SJSA1 (cell line): ENCODE results near the gene SERINC5. TPM values are rescaled to one million over a fixed set of nuclear protein-coding genes. Genes with fewer than 3 reads are reported as not detected.
"Not testable (repeated sequence)": the region's sequence is repeated elsewhere in the genome, so short reads cannot be mapped to it uniquely, and the experiment has no call there.

Experiments used
- DNase-seq, 2 experiments: peaks; one replicate each; pipeline ENCODE4 v3.0.0-alpha.2; 2015 to 2020; ENCODE audit warnings: low spot score in 2 of 2, low read depth in 1 of 2
- H3K27ac ChIP-seq: fragments of 250-450 bp; sonication (Bioruptor Pico); 2 replicates; pipeline ENCODE4 v1.5.1; 2020; ENCODE audit warnings: mild to moderate bottlenecking, moderate library complexity
- H3K27me3 ChIP-seq: fragments of 250-450 bp; sonication (Bioruptor Pico); replicated peaks from 2 replicates; pipeline ENCODE4 v1.5.1; 2020; ENCODE audit warnings: mild to moderate bottlenecking, moderate library complexity
- H3K36me3 ChIP-seq: fragments of 250-450 bp; sonication (Bioruptor Pico); 2 replicates; pipeline ENCODE4 v1.5.1; 2020; ENCODE audit warnings: mild to moderate bottlenecking
- H3K4me1 ChIP-seq: fragments of 250-450 bp; sonication (Bioruptor Pico); replicated peaks from 2 replicates; pipeline ENCODE4 v1.6.1; 2021; ENCODE audit warnings: mild to moderate bottlenecking
- H3K4me3 ChIP-seq: fragments of 250-450 bp; sonication (Bioruptor Pico); 2 replicates; pipeline ENCODE4 v1.5.1; 2020; ENCODE audit warnings: mild to moderate bottlenecking
- H3K9me3 ChIP-seq: fragments of 250-450 bp; sonication (Bioruptor Pico); replicated peaks from 2 replicates; pipeline ENCODE4 v1.5.1; 2020; ENCODE audit warnings: mild to moderate bottlenecking
- total RNA-seq: library from RNA; depleted of rRNA; stranded (reverse); fragments of >200 nt; shearing (Covaris generic); gene quantifications from 2 replicates; pipeline ENCODE4 v1.2.3, GENCODE V29; 2014

The SERINC5 gene
- total RNA-seq, 1 experiment from 2014 or later = 7.0 TPM

DNA sequence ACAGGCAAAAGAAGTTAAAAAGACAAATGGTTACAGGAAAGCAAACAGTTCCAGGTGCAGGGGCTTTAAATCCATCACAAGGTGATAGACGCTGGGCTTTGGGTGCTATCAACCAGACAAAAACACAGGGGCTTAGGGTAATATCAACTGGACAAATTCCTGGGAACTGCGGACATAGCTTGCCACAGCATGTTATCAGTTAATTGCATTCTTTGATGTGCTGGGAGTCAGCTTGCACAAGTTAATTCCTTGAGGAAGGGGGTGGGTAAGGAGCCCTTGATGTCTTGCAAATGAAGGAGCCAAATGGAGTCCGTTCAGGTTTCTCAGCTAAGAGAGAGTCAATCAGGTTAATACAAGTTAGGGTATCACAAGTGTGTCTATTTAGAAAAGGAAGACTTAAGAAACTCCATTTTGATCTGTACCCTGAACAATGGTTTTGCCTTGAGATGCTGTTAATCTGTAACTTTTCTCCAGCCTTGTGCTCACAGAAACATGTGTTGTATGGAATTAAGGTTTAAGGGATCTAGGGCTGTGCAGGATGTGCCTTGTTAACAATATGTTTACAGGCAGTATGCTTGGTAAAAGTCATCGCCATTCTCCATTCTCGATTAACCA is 144.4 kb downstream of the SERINC5 start:
- H3K9me3 ChIP-seq, DNase-seq, H3K27me3 ChIP-seq, H3K4me3 ChIP-seq, H3K36me3 ChIP-seq, H3K4me1 ChIP-seq, H3K27ac ChIP-seq: not testable (repeated sequence)

DNA sequence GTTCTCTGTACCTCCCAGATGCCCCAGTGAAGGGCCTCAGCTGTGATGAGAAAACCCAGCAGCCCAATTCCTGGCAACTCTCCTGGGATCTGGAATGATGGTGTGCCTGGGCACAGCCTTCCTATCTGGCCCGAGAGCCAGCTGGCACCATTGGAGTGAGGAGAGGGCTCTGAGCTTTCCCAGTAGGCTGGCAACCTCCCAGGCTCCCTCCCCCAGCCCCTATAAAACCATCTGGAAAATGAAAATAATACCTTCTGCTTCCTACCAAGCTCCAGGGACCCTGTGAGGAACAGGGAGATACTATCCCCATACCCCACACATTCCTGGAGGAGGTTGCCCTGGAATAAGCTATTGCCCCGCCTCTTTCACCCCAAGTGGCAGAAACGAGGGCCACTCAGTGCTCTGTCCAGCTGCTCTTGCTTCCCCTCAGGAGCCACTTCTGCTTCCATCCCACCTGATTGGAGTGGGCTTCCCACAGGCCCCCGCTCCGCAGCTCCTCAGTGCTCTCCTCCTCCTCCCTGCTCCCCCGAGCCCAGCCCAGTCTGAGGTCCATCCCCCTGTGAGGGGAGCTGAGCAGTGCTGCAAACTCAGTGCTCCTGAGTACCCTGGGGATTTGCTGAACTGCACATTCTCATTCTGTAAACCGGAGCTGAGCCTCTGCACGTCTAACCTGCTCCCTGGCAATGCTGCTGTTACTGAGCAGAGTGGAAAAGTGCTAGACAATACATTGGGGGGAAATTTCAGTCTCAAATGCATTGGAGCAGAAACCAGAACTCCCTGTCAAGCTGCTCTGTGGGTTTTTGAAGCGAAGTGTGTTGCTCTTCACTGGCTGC is 146.0 kb downstream of the SERINC5 start:
- no peaks in the 10 kb centered on the region for H3K4me1 ChIP-seq
- no peak overlapping the region for H3K27ac ChIP-seq
- H3K9me3 ChIP-seq = no peaks in the 10 kb centered on the region
- no peak overlapping the region for H3K4me3 ChIP-seq
- H3K36me3 ChIP-seq = no peaks in the 10 kb centered on the region
- no peaks in the 10 kb centered on the region for H3K27me3 ChIP-seq
- no peak for DNase-seq

DNA sequence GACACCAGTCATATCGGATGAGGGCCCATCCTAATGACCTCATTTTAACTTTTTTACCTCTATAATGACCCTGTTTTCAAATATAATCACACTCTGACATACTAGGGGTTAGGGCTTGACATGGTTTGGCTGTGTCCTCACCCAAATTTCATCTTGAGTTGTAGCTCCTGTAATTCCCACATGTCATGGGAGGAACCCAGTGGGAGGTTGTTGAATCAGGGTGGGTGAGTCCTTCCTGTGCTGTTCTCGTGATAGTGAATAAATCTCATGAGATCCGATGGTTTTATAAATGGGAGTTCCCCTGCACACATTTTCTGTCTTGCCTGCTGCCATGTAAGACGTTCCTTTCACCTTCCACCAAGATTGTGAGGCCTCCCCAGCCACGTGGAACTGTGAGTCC is 148.9 kb downstream of the SERINC5 start:
- Histone ChIP-seq H3K36me3 (no peaks in the 10 kb centered on the region), H3K27me3 (no peaks in the 10 kb centered on the region), H3K4me3 (no peak overlapping the region), H3K9me3 (no peaks in the 10 kb centered on the region), H3K4me1 (no peaks in the 10 kb centered on the region), H3K27ac (no peak overlapping the region)
- DNase-seq = no peak

DNA sequence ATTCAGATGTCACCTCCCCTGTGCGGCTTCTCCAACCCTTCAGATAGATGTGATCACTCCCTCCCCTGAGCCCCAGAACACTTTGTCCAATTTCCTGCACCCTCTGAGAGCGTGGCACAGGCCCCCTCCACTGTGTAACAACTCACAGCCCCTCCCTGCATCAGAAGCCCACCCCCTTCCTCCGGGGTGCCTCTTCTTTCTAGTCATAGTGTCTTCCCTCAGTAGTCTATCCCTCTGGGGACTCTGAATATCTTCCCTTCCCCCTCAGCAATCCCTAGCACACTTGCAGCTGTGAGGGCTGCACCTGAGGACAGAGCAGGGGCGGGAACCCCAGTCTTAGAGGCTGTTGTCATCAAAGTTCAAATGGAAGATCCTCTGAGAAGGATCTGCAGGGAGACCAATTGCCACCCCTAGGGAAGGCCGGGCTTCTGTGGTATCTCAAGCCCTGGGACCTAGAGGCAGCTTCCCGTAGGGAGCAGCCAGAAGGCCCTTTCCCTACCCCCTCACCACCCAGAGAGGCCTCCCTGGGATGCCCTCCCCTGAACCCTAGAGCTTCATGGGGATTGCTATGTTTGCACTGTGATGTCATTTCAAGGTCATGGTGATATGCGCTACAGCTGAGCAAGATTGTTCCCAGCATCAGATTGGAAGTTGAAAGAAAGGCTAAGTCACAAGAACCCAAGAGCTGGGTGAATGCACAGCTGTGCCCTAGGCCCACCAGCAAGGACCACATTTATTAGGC is 150.0 kb downstream of the SERINC5 start:
- no peaks in the 10 kb centered on the region for H3K36me3 ChIP-seq
- no peak overlapping the region for H3K4me3 ChIP-seq
- H3K27ac ChIP-seq = no peak overlapping the region
- no peaks in the 10 kb centered on the region for H3K27me3 ChIP-seq
- no peak for DNase-seq
- H3K4me1 ChIP-seq = no peaks in the 10 kb centered on the region
- H3K9me3 ChIP-seq = no peaks in the 10 kb centered on the region

DNA sequence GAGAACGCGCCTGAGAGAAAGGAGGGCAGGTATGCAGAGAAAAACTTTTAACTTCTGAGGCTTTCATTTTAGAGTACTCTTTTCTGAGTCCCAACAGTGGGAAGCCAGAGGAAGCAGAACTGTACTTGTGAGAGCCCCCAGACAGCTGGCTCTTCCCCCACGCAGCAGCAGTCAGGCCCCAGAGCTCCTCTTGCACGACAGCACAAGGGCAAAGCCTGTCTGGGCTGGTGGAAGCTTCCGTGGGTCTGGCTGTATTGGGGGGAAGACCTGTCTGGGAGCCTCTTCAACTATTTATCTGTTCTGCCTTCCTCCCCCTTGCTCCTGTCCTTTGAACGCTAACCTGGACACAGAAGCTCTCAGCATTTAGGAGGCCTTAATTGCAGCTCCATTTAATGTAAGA is 152.5 kb downstream of the SERINC5 start:
- DNase-seq = no peak
- no peaks in the 10 kb centered on the region for H3K27me3 ChIP-seq
- no peaks in the 10 kb centered on the region for H3K4me1 ChIP-seq
- H3K27ac ChIP-seq = no peak overlapping the region
- no peaks in the 10 kb centered on the region for H3K9me3 ChIP-seq
- no peaks in the 10 kb centered on the region for H3K36me3 ChIP-seq
- H3K4me3 ChIP-seq = no peak overlapping the region

DNA sequence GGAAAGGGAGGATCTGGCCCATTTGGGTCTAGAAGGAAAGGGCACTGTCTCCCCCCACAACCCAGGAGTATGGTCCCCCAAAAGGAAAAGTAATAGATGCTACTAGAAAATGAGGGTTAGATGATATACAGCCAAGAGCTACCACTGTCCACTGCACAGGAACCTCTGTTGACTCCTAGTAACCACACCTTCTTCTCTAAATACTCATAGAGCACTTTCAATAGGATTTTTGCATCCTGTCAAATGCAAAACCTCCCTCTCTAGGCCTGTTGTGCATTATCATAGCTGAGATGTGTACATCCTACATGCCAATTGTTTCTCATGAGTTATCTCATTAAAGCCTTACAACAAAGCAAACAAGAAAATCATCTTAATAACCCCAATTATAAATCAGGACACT is 153.9 kb downstream of the SERINC5 start:
- no peak for DNase-seq
- Histone ChIP-seq H3K9me3 (no peaks in the 10 kb centered on the region), H3K36me3 (no peaks in the 10 kb centered on the region), H3K4me3 (no peak overlapping the region), H3K4me1 (no peaks in the 10 kb centered on the region), H3K27me3 (no peaks in the 10 kb centered on the region), H3K27ac (no peak overlapping the region)

DNA sequence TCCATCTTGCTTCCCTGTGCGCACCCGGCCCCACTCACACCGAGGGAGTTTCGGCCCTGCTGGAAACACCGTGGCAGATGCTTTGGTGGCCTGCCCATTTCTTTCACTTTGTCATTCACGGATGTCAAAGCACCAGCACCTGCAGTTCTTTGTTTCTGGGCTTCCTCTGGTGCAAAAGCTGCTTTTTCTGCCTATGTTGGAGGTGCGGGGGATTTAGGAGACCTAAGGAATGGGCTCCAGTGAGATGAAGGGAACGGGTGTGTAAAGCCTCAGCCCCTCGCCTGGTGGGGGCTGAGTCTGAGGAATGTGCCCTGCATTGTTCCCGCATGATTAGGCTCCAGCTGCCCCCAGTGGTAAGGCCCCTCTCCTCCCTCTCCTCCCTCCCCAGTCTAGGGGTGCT is 158.4 kb downstream of the SERINC5 start:
- H3K36me3 ChIP-seq = no peaks in the 10 kb centered on the region

DNA sequence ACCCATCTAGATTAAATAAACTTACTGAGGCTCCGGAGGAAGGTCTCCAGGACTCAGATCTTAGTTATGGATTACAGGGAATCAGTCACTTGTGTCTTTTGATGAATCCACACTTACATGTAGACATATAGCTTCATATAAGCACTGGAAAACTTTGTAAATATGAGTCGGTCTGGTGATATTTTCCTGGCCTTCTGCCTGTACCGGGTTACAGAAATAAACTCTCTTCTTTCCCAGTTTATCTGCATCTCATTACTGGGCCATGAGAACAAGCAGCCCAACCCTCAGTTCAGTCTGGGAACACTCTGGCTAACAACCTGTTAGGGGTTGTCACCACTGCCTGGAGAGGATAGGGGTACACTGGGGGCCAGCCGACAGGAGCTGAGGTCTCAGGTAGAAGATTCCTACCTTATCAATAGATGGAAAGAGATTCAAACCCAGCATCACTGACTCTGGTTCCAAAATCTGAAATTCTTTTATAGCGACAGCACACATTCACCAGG is 161.6 kb downstream of the SERINC5 start:
- Histone ChIP-seq H3K9me3 (no peaks in the 10 kb centered on the region), H3K4me1 (no peaks in the 10 kb centered on the region), H3K27ac (no peak overlapping the region), H3K4me3 (no peak overlapping the region), H3K36me3 (no peaks in the 10 kb centered on the region), H3K27me3 (no peaks in the 10 kb centered on the region)
- no peak for DNase-seq

More for the DNA sequence above, 158.4 kb downstream of the SERINC5 start:
- Histone ChIP-seq H3K4me3 (no peak overlapping the region), H3K27me3 (no peaks in the 10 kb centered on the region), H3K27ac (no peak overlapping the region), H3K9me3 (no peaks in the 10 kb centered on the region), H3K4me1 (no peaks in the 10 kb centered on the region)
- no peak for DNase-seq

DNA sequence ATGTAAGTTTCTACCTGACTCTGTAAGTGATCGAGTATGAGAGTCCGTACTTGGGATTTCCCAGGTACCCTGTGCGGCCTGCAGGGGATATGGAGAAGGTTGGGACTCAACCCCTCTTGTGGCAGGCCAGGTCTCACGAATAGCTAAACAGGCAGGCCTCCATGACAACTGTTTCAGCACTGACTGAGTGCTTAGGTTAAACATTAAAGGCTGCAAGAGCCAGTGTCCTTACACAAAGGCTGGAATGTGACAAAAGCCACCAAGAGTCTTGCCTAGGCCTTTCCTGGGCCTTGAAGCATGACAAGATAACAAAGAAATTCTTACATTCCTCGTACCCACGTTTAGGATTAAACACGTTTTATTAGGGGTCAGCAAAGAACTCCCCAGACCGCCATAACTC is 162.1 kb downstream of the SERINC5 start:
- Histone ChIP-seq H3K4me3 (no peak overlapping the region), H3K4me1 (no peaks in the 10 kb centered on the region), H3K9me3 (no peaks in the 10 kb centered on the region)

DNA sequence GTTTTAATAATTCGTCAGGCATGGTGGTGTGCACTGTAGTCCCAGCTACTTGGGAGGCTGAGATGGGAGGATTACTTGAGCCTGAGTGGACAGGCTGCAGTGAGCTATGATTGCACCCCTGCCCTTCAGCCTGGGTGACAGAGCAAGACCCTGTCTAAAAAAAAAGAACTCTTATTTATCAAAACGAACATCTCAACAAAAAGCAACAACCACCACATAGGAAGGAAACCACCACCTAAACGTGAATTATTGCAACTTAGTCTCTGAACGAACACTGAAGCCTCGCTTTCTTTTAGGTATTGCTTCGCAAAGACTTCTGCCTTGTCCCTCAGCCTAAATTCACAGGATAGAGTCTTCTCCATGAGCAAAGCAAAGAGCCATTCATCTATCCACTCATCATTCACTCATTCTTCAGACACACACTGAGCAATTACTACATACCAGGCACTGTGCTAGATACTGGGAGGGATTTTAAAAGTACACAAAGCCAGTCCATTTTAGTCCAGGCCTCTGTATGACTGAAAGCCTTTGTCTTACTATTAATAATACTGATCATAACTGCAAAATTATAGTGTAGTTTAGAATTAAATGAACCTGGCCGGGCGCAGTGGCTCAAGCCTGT is 163.3 kb downstream of the SERINC5 start:
- no peaks in the 10 kb centered on the region for H3K9me3 ChIP-seq
- H3K27ac ChIP-seq = no peak overlapping the region
- H3K27me3 ChIP-seq = 0 out of 2 replicates have a peak, but pooled peaks cover 3% of the 10 kb centered on the region
- no peak for DNase-seq
- no peaks in the 10 kb centered on the region for H3K4me1 ChIP-seq
- H3K4me3 ChIP-seq = no peak overlapping the region
- H3K36me3 ChIP-seq = no peaks in the 10 kb centered on the region

More for the DNA sequence above, 162.1 kb downstream of the SERINC5 start:
- Histone ChIP-seq H3K27ac (no peak overlapping the region), H3K36me3 (no peaks in the 10 kb centered on the region), H3K27me3 (no peaks in the 10 kb centered on the region)
- DNase-seq = no peak

DNA sequence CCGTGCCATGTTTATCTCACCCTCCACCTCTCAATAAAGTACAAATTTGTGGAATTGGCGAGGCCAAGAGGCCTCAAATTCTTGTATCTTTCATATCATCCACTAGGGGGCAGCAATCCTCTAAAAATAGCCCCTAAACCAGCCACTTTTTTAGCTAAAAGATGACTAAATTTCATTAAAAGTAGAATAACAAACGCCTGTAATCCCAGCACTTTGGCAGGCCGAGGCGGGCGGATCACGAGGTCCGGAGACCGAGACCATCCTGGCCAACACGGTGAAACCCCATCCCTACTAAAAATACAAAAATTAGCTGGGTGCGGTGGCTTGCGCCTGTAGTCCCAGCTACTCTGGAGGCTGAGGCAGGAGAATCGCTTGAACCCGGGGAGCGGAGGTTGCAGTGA is 164.1 kb downstream of the SERINC5 start:
- H3K4me1 ChIP-seq, H3K27ac ChIP-seq, H3K36me3 ChIP-seq, H3K9me3 ChIP-seq, H3K27me3 ChIP-seq, H3K4me3 ChIP-seq: not testable (repeated sequence)
- DNase-seq = peak in 1 of 2 experiments; percentile 40

DNA sequence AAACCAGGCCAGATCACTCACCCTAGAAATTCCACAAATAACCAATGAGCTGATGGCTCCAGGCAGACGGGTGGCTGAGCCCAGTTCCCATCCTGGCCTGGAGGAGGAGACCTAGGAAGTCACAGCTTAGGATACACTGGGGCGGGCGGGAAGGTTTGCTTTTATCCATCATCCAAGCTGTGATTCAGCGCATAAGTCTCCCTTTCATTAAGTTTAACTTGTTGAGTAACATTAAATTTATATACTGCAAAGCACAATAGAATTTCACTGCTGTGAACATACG is 165.0 kb downstream of the SERINC5 start:
- no peak for DNase-seq
- Histone ChIP-seq H3K9me3 (no peaks in the 10 kb centered on the region), H3K36me3 (no peaks in the 10 kb centered on the region), H3K27me3 (0 out of 2 replicates have a peak, but pooled peaks cover 5% of the 10 kb centered on the region), H3K4me3 (no peak overlapping the region), H3K27ac (no peak overlapping the region), H3K4me1 (no peaks in the 10 kb centered on the region)

DNA sequence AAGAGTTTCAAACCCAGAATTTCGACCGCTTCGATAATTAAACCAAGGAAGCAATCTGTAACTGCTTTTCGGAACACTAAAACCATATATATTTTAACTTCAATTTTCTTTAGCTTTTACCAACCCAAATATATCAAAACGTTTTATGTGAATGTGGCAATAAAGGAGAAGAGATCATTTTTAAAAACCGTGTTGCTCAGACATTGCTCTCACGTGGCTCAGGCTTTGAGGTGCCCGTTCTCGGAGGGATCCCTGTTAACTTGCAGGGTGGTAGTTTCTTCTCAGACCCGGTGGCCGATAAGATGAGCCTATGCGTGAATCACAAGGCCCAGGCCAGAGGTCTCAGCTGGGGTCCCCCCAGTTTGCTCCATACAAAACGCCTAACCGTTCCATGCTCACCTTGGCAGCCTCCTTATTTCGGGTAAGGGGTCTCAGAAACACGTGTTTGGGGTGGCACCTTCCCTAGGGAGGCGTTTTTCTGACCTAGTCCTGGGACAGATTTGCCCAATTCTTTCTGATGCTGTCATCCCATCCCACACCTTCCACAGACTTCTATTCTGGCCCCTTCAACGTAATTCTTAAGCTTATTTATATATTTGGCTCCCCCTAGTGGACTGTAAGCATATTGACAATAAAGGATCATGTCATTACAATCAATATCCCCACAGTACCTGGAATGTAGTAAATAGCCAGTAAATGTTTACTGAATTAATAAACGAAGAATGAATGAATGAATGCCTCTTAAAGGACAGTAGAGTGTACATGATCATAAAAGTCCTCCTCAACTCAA is 172.6 kb downstream of the SERINC5 start:
- Histone ChIP-seq H3K36me3 (no peaks in the 10 kb centered on the region), H3K27me3 (0 out of 2 replicates have a peak, but pooled peaks cover 5% of the 10 kb centered on the region), H3K4me3 (no peak overlapping the region), H3K9me3 (no peaks in the 10 kb centered on the region), H3K4me1 (no peaks in the 10 kb centered on the region), H3K27ac (no peak overlapping the region)
- peak in 1 of 2 experiments; percentile 53 for DNase-seq
